H9 (cell line): ENCODE data around the gene SCLY. TPM values are rescaled to one million over a fixed set of nuclear protein-coding genes. Genes with fewer than 3 reads are reported as not detected.
A peak's percentile ranks its signal among the peaks of the same experiment; 100 is the strongest.

Experiments used
- DNase-seq: peaks from one replicate; pipeline ENCODE4 v3.0.0-alpha.2; 2017
- H2AFZ ChIP-seq: one replicate; pipeline ENCODE4 v1.6.1; 2013; ENCODE audit warnings: mild to moderate bottlenecking, low read length, control low read depth, moderate library complexity
- H2AK5ac ChIP-seq: 2 replicates; pipeline ENCODE4 v1.6.1; 2013; ENCODE audit warnings: low read length, control low read depth, mixed read lengths; ENCODE audit not compliant: insufficient read length
- H2BK120ac ChIP-seq: one replicate; pipeline ENCODE4 v1.6.1; 2013; ENCODE audit warnings: low read depth, mild to moderate bottlenecking, low read length, control low read depth, inconsistent platforms; ENCODE audit not compliant: poor library complexity, severe bottlenecking
- H2BK12ac ChIP-seq: 2 replicates; pipeline ENCODE4 v1.6.1; 2013; ENCODE audit warnings: low read length, control low read depth, mixed read lengths, low read depth; ENCODE audit not compliant: insufficient read length
- H2BK15ac ChIP-seq: 2 replicates; pipeline ENCODE4 v1.6.1; 2013; ENCODE audit warnings: low read depth, low read length, control low read depth
- H2BK20ac ChIP-seq: one replicate; pipeline ENCODE4 v1.6.1; 2013; ENCODE audit warnings: low read depth, mild to moderate bottlenecking, low read length, control low read depth, inconsistent platforms; ENCODE audit not compliant: poor library complexity, severe bottlenecking
- H2BK5ac ChIP-seq: 2 replicates; pipeline ENCODE4 v1.6.1; 2013; ENCODE audit warnings: low read length, control low read depth, mixed read lengths; ENCODE audit not compliant: insufficient read length
- H3K14ac ChIP-seq: 2 replicates; pipeline ENCODE4 v1.6.1; 2013; ENCODE audit warnings: low read length, control low read depth; ENCODE audit not compliant: insufficient read depth
- H3K18ac ChIP-seq: 2 replicates; pipeline ENCODE4 v1.6.1; 2013; ENCODE audit warnings: low read depth, mild to moderate bottlenecking, mixed read lengths, low read length, control low read depth; ENCODE audit not compliant: insufficient read length
- H3K23ac ChIP-seq: 2 replicates; pipeline ENCODE4 v1.6.1; 2013; ENCODE audit warnings: low read length, control low read depth, mixed read lengths, low read depth; ENCODE audit not compliant: insufficient read length
- H3K23me2 ChIP-seq: 2 replicates; pipeline ENCODE4 v1.6.1; 2013; ENCODE audit warnings: low read depth, mild to moderate bottlenecking, mixed read lengths, low read length, control low read depth; ENCODE audit not compliant: insufficient read length, poor library complexity, severe bottlenecking
- H3K27ac ChIP-seq: 2 replicates; pipeline ENCODE4 v1.5.1; 2013; ENCODE audit warnings: low read length, control low read depth, mixed read lengths, low read depth; ENCODE audit not compliant: insufficient read length
- H3K27me3 ChIP-seq: 2 replicates; pipeline ENCODE4 v1.6.1; 2013; ENCODE audit warnings: low read length, control low read depth, inconsistent platforms; ENCODE audit not compliant: insufficient read depth
- H3K4ac ChIP-seq: 2 replicates; pipeline ENCODE4 v1.6.1; 2013; ENCODE audit warnings: low read depth, mild to moderate bottlenecking, control low read depth, inconsistent platforms, low read length, moderate library complexity
- H3K4me1 ChIP-seq: 2 replicates; pipeline ENCODE4 v1.6.1; 2013; ENCODE audit warnings: low read length, control low read depth, inconsistent platforms; ENCODE audit not compliant: insufficient read depth
- H3K4me2 ChIP-seq: 2 replicates; pipeline ENCODE4 v1.6.1; 2013; ENCODE audit warnings: low read length, control low read depth, mixed read lengths; ENCODE audit not compliant: insufficient read length, insufficient read depth
- H3K56ac ChIP-seq: 2 replicates; pipeline ENCODE4 v1.6.1; 2013; ENCODE audit warnings: low read depth, mild to moderate bottlenecking, mixed read lengths, low read length, control low read depth; ENCODE audit not compliant: insufficient read length
- H3K79me1 ChIP-seq: 2 replicates; pipeline ENCODE4 v1.6.1; 2013; ENCODE audit warnings: low read depth, mild to moderate bottlenecking, moderate library complexity, low read length, control low read depth, inconsistent platforms; ENCODE audit not compliant: insufficient read depth, poor library complexity, severe bottlenecking
- H3K79me2 ChIP-seq: 2 replicates; pipeline ENCODE4 v1.6.1; 2013; ENCODE audit warnings: low read length, control low read depth, inconsistent platforms; ENCODE audit not compliant: insufficient read depth
- H3K9ac ChIP-seq: 2 replicates; pipeline ENCODE4 v1.6.1; 2013; ENCODE audit warnings: low read length, control low read depth, mixed read lengths; ENCODE audit not compliant: insufficient read length; ENCODE audit errors: extremely low read depth
- H3K9me3 ChIP-seq: one replicate; pipeline ENCODE4 v1.6.1; 2013; ENCODE audit warnings: low read depth, low read length, inconsistent platforms; ENCODE audit not compliant: control insufficient read depth
- H3T11ph ChIP-seq: one replicate; pipeline ENCODE4 v1.6.1; 2013; ENCODE audit warnings: mild to moderate bottlenecking, low read length, control low read depth, inconsistent platforms
- H4K20me1 ChIP-seq: one replicate; pipeline ENCODE4 v1.6.1; 2013; ENCODE audit not compliant: control insufficient read depth, insufficient read length, insufficient read depth
- H4K5ac ChIP-seq: 2 replicates; pipeline ENCODE4 v1.6.1; 2013; ENCODE audit warnings: low read depth, mild to moderate bottlenecking, mixed read lengths, low read length, control low read depth; ENCODE audit not compliant: insufficient read length
- H4K8ac ChIP-seq: replicated peaks from 2 replicates; pipeline ENCODE4 v1.6.1; 2013; ENCODE audit warnings: low read length, control low read depth, mixed read lengths, low read depth; ENCODE audit not compliant: insufficient read length
- H4K91ac ChIP-seq: 2 replicates; pipeline ENCODE4 v1.6.1; 2013; ENCODE audit warnings: low read depth, mild to moderate bottlenecking, moderate library complexity, mixed read lengths, low read length, control low read depth; ENCODE audit not compliant: insufficient read length
- H3K27ac Mint-ChIP-seq, 3 experiments: 2 replicates in 2 of 3; 3 replicates in 1 of 3; pipeline ENCODE4 v1.8.0; 2020 to 2021; ENCODE audit warnings: mixed read lengths in 3 of 3, mild to moderate bottlenecking in 1 of 3, moderate library complexity in 1 of 3
- H3K27me3 Mint-ChIP-seq: 2 replicates; pipeline ENCODE4 v1.8.0; 2021; ENCODE audit warnings: low read depth, mild to moderate bottlenecking, moderate library complexity, mixed read lengths
- H3K36me3 Mint-ChIP-seq, 3 experiments: 2 replicates in 2 of 3; 3 replicates in 1 of 3; pipeline ENCODE4 v1.8.0; 2020 to 2021; ENCODE audit warnings: low read depth in 3 of 3, mixed read lengths in 3 of 3; ENCODE audit not compliant: insufficient read depth in 1 of 3
- H3K4me1 Mint-ChIP-seq, 2 experiments: 2 replicates each; pipeline ENCODE4 v1.8.0; 2020; ENCODE audit warnings: mixed read lengths in 2 of 2
- H3K4me3 Mint-ChIP-seq, 2 experiments: 2 replicates in 1 of 2; 3 replicates in 1 of 2; pipeline ENCODE4 v1.8.0; 2020 to 2021; ENCODE audit warnings: mild to moderate bottlenecking in 2 of 2, mixed read lengths in 2 of 2, moderate library complexity in 1 of 2
- H3K9me3 Mint-ChIP-seq, 2 experiments: 2 replicates in 1 of 2; 3 replicates in 1 of 2; pipeline ENCODE4 v1.8.0; 2020; ENCODE audit warnings: mild to moderate bottlenecking in 2 of 2, mixed read lengths in 2 of 2, moderate library complexity in 1 of 2
- WGBS: extraction: QIAGEN DNeasy Blood & Tissue Kit; methylation state at CpG from one replicate; pipeline ENCODE4 v1.1.7; 2013; ENCODE audit warnings: missing lambda C conversion rate, low lambda C conversion rate, mixed read lengths; ENCODE audit not compliant: insufficient read length; ENCODE audit errors: extremely low coverage; 5-methylcytosine and 5-hydroxymethylcytosine counted together
- total RNA-seq: library from RNA; stranded (reverse); gene quantifications from 2 replicates; pipeline ENCODE4 v1.2.1, GENCODE V29; 2021
- TF ChIP-seq, protein P1 (sequence below): fragments of 200-600 bp; sonication (generic); conservative IDR thresholded peaks from 3 replicates; pipeline ENCODE4 v1.8.0; 2021; ENCODE audit warnings: antibody characterized with exemption, mild to moderate bottlenecking

The SCLY gene
- total RNA-seq, 1 experiment from 2014 or later = 55.3 TPM

DNA sequence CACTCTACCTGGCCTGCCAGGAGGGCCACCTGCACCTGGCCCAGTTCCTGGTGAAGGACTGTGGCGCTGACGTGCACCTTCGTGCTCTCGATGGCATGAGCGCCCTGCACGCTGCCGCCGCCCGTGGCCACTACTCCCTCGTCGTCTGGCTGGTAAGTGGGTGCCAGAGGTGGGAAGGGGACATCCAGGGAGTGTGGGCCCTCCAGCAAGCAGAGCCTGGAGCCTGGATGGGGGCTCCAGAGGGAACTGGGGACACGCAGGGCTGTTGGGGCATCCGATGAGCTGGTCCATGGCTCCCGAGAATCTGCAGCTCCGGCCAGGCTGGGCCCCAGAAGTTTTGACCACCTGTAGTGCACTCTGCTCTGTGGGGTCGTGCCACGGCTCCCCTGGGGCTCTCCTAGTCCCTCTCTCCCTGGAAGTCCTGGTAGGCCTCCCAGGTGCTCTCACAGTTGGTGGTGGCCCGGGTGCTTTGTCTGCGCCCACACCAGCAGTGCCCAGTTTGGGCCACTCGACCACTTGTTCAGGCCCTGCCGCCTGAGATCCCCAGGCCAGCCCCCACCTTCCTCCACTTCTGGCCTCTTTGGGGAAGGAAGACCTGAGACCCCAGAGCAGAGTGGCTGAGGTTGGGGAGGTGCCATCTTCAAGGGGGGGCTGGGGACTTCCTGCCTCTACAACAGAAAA is 44.0 kb downstream of the SCLY start:
- H3K27me3 Mint-ChIP-seq = no peaks in the 10 kb centered on the region; the same call in none of the 2 replicates

More for the DNA sequence above, 44.0 kb downstream of the SCLY start:
- no peak overlapping the region for H2BK5ac ChIP-seq
- no peaks in the 10 kb centered on the region for H3K23me2 ChIP-seq
- no CpG with 5 or more reads among the region's 21 CpGs for WGBS
- Mint-ChIP-seq H3K4me1 (peaks cover 19 to 28% of the 10 kb centered on the region in 2 experiments), H3K4me3 (no peak overlapping the region), H3K27ac (no peak overlapping the region; a peak in 1 of 7 replicates), H3K36me3 (no peaks in the 10 kb centered on the region), H3K9me3 (peaks cover 0 to 1% of the 10 kb centered on the region in 2 experiments; a peak in 1 of 5 replicates)
- H4K20me1 ChIP-seq = no peaks in the 10 kb centered on the region
- no peak overlapping the region for H2BK20ac ChIP-seq
- no peak overlapping the region for H2BK120ac ChIP-seq
- DNase-seq = peak; percentile 31
- no peak overlapping the region for H2BK12ac ChIP-seq
- H3K4ac ChIP-seq = no peak overlapping the region
- peak overlapping the region; percentile 17; the same call in 1 of the 2 replicates for H2BK15ac ChIP-seq
- no peak overlapping the region for H4K8ac ChIP-seq
- H3K4me2 ChIP-seq = no peak overlapping the region
- no peak overlapping the region for H2AFZ ChIP-seq
- no peaks in the 10 kb centered on the region for H3K9me3 ChIP-seq
- no peaks in the 10 kb centered on the region for H3K79me1 ChIP-seq
- H3K18ac ChIP-seq = no peak overlapping the region
- H3K56ac ChIP-seq = no peak overlapping the region
- no peak overlapping the region for H2AK5ac ChIP-seq
- H3K23ac ChIP-seq = no peak overlapping the region
- H3K14ac ChIP-seq = no peak overlapping the region; the same call in 1 of the 2 replicates
- H3K27ac ChIP-seq = no peak overlapping the region
- no peak overlapping the region for H3K9ac ChIP-seq
- H4K91ac ChIP-seq = no peak overlapping the region
- TF ChIP-seq, protein P1, sequence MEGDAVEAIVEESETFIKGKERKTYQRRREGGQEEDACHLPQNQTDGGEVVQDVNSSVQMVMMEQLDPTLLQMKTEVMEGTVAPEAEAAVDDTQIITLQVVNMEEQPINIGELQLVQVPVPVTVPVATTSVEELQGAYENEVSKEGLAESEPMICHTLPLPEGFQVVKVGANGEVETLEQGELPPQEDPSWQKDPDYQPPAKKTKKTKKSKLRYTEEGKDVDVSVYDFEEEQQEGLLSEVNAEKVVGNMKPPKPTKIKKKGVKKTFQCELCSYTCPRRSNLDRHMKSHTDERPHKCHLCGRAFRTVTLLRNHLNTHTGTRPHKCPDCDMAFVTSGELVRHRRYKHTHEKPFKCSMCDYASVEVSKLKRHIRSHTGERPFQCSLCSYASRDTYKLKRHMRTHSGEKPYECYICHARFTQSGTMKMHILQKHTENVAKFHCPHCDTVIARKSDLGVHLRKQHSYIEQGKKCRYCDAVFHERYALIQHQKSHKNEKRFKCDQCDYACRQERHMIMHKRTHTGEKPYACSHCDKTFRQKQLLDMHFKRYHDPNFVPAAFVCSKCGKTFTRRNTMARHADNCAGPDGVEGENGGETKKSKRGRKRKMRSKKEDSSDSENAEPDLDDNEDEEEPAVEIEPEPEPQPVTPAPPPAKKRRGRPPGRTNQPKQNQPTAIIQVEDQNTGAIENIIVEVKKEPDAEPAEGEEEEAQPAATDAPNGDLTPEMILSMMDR = no peak
- H3K4me1 ChIP-seq = no peaks in the 10 kb centered on the region; the same call in 1 of the 2 replicates
- no peak overlapping the region for H3T11ph ChIP-seq
- H3K79me2 ChIP-seq = no peaks in the 10 kb centered on the region
- no peaks in the 10 kb centered on the region for H3K27me3 ChIP-seq
- no peak overlapping the region for H4K5ac ChIP-seq
